Measurements from ENCODE around the gene BIN2.

GRCh38 chr12:51238037-51238509, 85.9 kb downstream of the BIN2 start:
- TF ChIP-seq SMC3 (IDR thresholded peaks at IDR 0.05; ENCODE audit: borderline replicate concordance, low read length) (no peak), SMAD1 (IDR thresholded peaks at IDR 0.05; ENCODE audit: low read depth, partially characterized antibody) (no peak)
